Measurements from ENCODE around the gene LEMD1. TPM values are rescaled to one million over a fixed set of nuclear protein-coding genes. Genes with fewer than 3 reads are reported as not detected.
"Not testable (repeated sequence)": the region's sequence is repeated elsewhere in the genome, so short reads cannot be mapped to it uniquely, and the experiment has no call there.

Gene LEMD1
- total RNA-seq, 1 experiment from 2014 or later, result 1.5 TPM

DNA sequence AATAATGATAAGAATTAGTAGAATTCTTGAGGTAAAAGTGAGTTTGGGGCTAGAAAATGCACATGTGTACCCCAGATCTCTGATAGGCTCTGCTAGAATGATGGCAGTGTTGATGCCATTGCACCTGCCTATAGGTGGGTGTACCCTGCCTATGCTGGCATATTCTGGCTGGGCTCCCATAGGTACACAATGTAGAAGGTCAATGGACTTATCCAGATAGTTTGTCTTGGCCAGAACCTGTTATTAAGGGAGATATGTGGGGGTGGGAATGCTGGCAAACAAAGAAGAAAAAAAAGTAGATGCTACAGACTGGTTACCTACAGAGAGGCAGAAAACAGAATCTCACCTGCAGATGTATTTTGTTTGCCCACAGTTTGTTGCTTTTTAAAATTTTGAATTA, 51.1 kb downstream of the LEMD1 start:
- Histone ChIP-seq H3K4me1 (peaks cover 17% of the 10 kb centered on the region), H3K4me3 (no peak overlapping the region), H3K27ac (no peak overlapping the region), H3K9me3 (replicated peaks) (no peaks in the 10 kb centered on the region), H3K36me3 (no peaks in the 10 kb centered on the region), H3K27me3 (peaks cover 18% of the 10 kb centered on the region; the same call in 1 of the 2 replicates)
- no peak for DNase-seq

DNA sequence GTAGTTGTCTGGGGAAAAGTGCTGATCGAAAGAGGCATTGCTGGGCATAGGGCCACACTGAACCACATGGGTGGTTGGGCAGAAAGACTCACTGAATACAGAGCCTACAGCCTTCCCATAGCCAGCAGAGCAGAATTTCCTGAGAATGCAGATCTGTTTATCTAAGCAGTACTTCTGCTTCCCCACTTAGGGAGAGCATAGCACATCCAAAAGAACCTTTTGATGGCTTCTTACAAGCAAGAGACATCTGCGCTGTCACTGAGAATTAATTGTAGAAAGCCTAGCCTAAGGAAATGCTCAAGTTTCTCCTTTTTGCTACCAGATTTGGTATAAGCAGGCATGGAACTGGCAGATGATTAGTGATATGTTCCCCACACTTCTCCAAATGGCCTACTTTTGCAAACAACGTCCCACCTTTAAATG, 52.1 kb downstream of the LEMD1 start:
- Histone ChIP-seq H3K27ac (no peak overlapping the region), H3K4me1 (peaks cover 8% of the 10 kb centered on the region), H3K9me3 (replicated peaks) (no peaks in the 10 kb centered on the region), H3K36me3 (no peaks in the 10 kb centered on the region), H3K4me3 (no peak overlapping the region), H3K27me3 (peaks cover 22% of the 10 kb centered on the region; the same call in 1 of the 2 replicates)
- DNase-seq, result no peak

DNA sequence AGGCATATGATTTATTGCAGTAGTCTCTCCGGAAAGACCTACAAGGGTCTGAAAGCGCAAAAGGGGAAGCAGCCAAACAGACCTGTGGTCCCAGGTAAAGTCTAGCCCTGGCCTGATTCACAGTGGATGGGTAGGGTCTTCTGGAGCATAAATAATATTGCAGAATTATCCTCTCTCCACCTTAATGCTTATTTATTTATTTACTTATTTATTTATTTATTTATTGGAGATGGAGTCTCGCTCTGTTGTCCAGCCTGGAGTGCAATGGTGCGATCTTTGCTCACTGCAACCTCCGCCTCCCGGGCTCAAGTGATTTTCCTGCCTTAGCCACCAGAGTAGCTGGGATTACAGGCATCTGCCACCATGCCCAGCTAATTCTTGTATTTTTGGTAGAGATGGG, 53.4 kb downstream of the LEMD1 start:
- H3K9me3 ChIP-seq (replicated peaks), result no peaks in the 10 kb centered on the region
- H3K27me3 ChIP-seq, result peaks cover 20% of the 10 kb centered on the region; the same call in 1 of the 2 replicates
- H3K4me3 ChIP-seq, result no peak overlapping the region
- H3K4me1 ChIP-seq, result no peaks in the 10 kb centered on the region
- H3K27ac ChIP-seq, result no peak overlapping the region
- no peak for DNase-seq
- H3K36me3 ChIP-seq, result no peaks in the 10 kb centered on the region

DNA sequence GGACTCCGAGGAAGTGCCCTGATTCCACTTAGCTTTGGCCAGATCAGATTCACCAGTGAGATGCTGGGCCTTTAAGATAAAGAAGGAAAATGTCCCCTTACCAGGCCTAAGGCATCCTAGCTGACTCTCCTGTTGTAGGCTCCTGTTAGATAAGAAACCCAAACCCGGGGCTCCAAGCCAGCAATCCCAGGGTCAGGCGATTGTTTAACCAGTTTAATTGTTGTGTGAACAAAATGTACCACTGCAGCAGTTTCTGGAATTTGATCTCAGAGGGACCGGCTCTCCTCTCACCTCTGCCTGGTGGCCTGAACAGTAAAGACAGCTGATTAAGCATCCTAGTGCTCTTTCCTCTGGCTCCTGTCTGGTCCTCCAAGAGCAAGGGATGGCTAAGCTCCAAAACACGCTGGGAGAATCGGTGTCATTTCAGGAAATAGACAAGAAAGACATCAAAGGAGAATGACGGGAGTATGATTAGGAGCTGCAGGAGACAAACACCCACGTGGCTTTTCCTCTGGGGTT, 55.9 kb downstream of the LEMD1 start:
- Histone ChIP-seq H3K9me3 (replicated peaks) (no peaks in the 10 kb centered on the region), H3K27ac (no peak overlapping the region), H3K36me3 (no peaks in the 10 kb centered on the region), H3K4me3 (no peak overlapping the region), H3K27me3 (peaks cover 16% of the 10 kb centered on the region; the same call in 1 of the 2 replicates), H3K4me1 (no peaks in the 10 kb centered on the region)
- no peak for DNase-seq

DNA sequence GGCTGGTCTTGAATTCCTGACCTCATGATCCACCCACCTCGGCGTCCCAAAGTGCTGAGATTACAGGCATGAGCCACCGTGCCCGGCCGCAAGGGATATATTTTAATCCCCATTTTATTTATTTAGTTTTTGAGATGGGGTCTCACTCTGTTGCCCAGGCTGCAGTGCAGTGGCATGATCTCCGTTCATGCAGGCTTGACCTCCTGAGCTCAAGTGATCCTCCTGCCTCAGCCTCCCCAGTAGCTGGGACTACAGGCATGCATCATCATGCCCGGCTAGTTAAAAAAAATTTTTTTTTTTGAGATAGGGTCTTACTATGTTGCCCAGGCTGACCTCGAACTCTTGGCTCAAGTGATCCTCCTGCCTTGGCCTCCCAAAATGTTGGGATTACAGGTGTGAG, 56.8 kb downstream of the LEMD1 start:
- DNase-seq; H3K4me3 ChIP-seq; H3K4me1 ChIP-seq; H3K27ac ChIP-seq; H3K36me3 ChIP-seq; H3K9me3 ChIP-seq (replicated peaks): not testable (repeated sequence)
- H3K27me3 ChIP-seq, result peaks cover 16% of the 10 kb centered on the region; the same call in 1 of the 2 replicates

DNA sequence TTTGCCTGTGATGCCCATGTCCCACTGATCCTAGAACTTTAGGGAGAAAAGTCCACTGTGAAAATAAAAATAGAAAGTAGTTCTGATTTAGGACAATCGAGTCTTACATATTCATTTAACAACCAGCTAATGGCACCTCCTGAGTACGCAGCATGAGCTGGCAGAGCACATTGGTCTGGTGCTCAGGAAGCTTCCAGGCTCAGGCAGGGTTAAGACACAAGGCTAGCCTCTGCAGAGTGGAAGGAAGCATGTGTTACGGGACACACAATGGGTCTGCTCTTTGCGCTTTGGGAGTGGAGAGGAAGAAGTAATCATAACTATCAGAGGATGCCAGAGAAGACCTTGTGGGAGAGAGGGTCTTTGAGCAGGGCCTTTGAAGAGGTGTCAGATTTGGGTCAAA, 61.0 kb downstream of the LEMD1 start:
- DNase-seq, result no peak
- H3K9me3 ChIP-seq (replicated peaks), result no peaks in the 10 kb centered on the region

GRCh38 chr1:205359771-205360565, 61.9 kb downstream of the LEMD1 start:
- Histone ChIP-seq H3K4me3 (no peak overlapping the region), H3K9me3 (replicated peaks) (no peaks in the 10 kb centered on the region), H3K36me3 (no peaks in the 10 kb centered on the region), H3K27me3 (peaks cover 17% of the 10 kb centered on the region), H3K27ac (no peak overlapping the region), H3K4me1 (no peaks in the 10 kb centered on the region)
- DNase-seq, result peak in 1 of 2 experiments; percentile 53

More for the DNA sequence above, 61.0 kb downstream of the LEMD1 start:
- Histone ChIP-seq H3K4me1 (no peaks in the 10 kb centered on the region), H3K4me3 (no peak overlapping the region), H3K36me3 (no peaks in the 10 kb centered on the region), H3K27ac (no peak overlapping the region), H3K27me3 (peaks cover 23% of the 10 kb centered on the region)

- DNase-seq, result no peak
- H3K36me3 ChIP-seq, result no peaks in the 10 kb centered on the region
- no peak overlapping the region for H3K27ac ChIP-seq
- no peaks in the 10 kb centered on the region for H3K4me1 ChIP-seq
- peaks cover 17% of the 10 kb centered on the region for H3K27me3 ChIP-seq
- H3K4me3 ChIP-seq, result no peak overlapping the region
- no peaks in the 10 kb centered on the region for H3K9me3 ChIP-seq (replicated peaks)
Observed at GRCh38 chr1:205358579-205358978, 63.3 kb downstream of the LEMD1 start.

GRCh38 chr1:205357567-205357966, 64.3 kb downstream of the LEMD1 start:
- Histone ChIP-seq H3K4me1 (no peaks in the 10 kb centered on the region), H3K27me3 (peaks cover 14% of the 10 kb centered on the region)

DNA sequence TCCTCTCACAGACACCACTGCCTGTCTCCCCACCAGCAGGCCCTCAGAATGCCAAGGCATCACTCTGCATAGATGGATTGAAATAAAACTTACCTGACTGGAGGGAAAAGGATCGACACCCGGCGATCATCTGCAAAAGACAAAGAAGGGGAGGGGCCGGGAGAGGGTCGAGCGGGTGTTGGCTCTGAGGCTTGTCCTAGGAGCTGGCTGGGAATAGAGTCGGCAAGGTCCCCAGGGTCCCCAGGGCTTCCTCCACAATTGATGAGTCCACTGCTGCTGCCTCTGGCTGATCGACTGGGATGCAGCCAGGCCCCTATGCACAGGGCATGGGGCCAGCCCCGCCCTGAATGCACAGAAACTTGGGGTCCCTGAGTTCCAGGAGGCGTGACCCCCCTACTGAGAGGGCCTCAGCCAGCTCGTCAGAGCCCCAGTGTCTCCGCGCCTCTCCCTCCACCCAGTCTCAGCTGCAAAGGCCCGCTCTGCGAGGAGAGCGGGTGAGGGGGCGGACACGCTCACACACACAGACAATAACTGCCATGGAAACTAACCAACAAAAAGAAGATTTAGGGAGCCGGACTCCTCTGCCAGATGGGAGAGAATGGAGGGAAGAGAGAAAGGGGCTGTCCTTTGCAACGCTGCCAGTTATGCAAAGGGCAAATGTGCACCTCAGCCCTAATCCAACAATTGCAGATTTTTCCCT, 65.3 kb downstream of the LEMD1 start, which contains the start of gene KLHDC8A:
KLHDC8A (minus strand) TSS at position 483 of the 700 bp plus-strand sequence. CDS start 13,318 bp downstream, outside the sequence.
- no peaks in the 10 kb centered on the region for H3K9me3 ChIP-seq (replicated peaks)
- no peaks in the 10 kb centered on the region for H3K36me3 ChIP-seq
- DNase-seq, result no peak
- H3K27me3 ChIP-seq, result peaks cover 16% of the 10 kb centered on the region
- no peak within 1 kb of the TSS for H3K4me3 ChIP-seq
- no peaks in the 10 kb centered on the region for H3K4me1 ChIP-seq
- no peak within 1 kb of the TSS for H3K27ac ChIP-seq

More at GRCh38 chr1:205357567-205357966, 64.3 kb downstream of the LEMD1 start:
- DNase-seq, result no peak
- H3K4me3 ChIP-seq, result no peak overlapping the region
- no peaks in the 10 kb centered on the region for H3K9me3 ChIP-seq (replicated peaks)
- no peaks in the 10 kb centered on the region for H3K36me3 ChIP-seq
- H3K27ac ChIP-seq, result no peak overlapping the region

- no peak for DNase-seq
- Histone ChIP-seq H3K27ac (no peak overlapping the region), H3K4me1 (peaks cover 3% of the 10 kb centered on the region), H3K36me3 (no peaks in the 10 kb centered on the region), H3K9me3 (replicated peaks) (no peaks in the 10 kb centered on the region), H3K27me3 (peaks cover 16% of the 10 kb centered on the region), H3K4me3 (no peak overlapping the region)
Observed at GRCh38 chr1:205355075-205355453, 66.8 kb downstream of the LEMD1 start.

GRCh38 chr1:205354259-205355074, 67.4 kb downstream of the LEMD1 start:
- Histone ChIP-seq H3K4me1 (peaks cover 9% of the 10 kb centered on the region), H3K27ac (no peak overlapping the region), H3K4me3 (no peak overlapping the region), H3K36me3 (no peaks in the 10 kb centered on the region), H3K9me3 (replicated peaks) (no peaks in the 10 kb centered on the region), H3K27me3 (peaks cover 16% of the 10 kb centered on the region)
- peak; percentile 53 to 84 for DNase-seq

GRCh38 chr1:205353612-205354011, 68.2 kb downstream of the LEMD1 start:
- Histone ChIP-seq H3K9me3 (replicated peaks) (no peaks in the 10 kb centered on the region), H3K36me3 (no peaks in the 10 kb centered on the region), H3K27ac (no peak overlapping the region), H3K4me3 (no peak overlapping the region), H3K27me3 (peaks cover 16% of the 10 kb centered on the region), H3K4me1 (peaks cover 18% of the 10 kb centered on the region)
- DNase-seq, result no peak

DNA sequence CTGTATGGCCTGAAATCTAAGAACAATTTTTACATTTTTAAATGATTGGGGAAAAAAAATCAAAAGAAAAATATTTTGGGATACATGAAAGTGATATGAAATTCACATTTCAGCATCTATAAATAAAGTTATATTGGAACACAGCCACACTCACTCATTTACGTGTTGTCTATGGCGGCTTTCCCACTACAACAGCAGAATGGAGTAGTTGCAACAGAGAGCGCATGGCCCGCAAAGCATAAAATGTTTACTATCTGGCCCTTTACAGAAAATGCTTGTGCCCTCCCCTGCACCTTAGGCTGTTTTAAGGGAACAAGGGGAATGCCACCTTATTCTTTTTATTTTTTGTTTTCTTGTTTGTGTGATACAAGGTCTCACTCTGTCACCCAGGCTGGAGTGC, 68.7 kb downstream of the LEMD1 start:
- H3K27ac ChIP-seq, result no peak overlapping the region
- peaks cover 16% of the 10 kb centered on the region for H3K27me3 ChIP-seq
- H3K4me3 ChIP-seq, result no peak overlapping the region
- peaks cover 22% of the 10 kb centered on the region for H3K4me1 ChIP-seq
- H3K9me3 ChIP-seq (replicated peaks), result no peaks in the 10 kb centered on the region
- H3K36me3 ChIP-seq, result no peaks in the 10 kb centered on the region
- DNase-seq, result no peak

Measured in SJCRH30 (cell line).